Dermis microvascular lymphatic vessel endothelial cell (primary cell): Measurements from ENCODE around the gene UNK. TPM values are rescaled to one million over a fixed set of nuclear protein-coding genes. Genes with fewer than 3 reads are reported as not detected.
"Not testable (repeated sequence)": the region's sequence is repeated elsewhere in the genome, so short reads cannot be mapped to it uniquely, and the experiment has no call there.

Experiments used
- DNase-seq, 2 donors: peaks; one replicate each; pipeline versions ENCODE4 v3.0.0 to v3.0.0-alpha.2; 2010; ENCODE audit warnings: low read depth in 2 of 2
- total RNA-seq: library from RNA; depleted of rRNA; stranded (reverse); fragments of >200 nt; gene quantifications from 2 replicates; pipeline ENCODE4 v1.2.1, GENCODE V29; 2014

Gene UNK
- total RNA-seq, 1 donor from 2014 or later, result 6.3 TPM

GRCh38 chr17:75847614-75848522 lies 63.3 kb downstream of the UNK start:
- no peak for DNase-seq

GRCh38 chr17:75848523-75849278 lies 64.1 kb downstream of the UNK start:
- DNase-seq, result peak; percentile 89 to 96

GRCh38 chr17:75849279-75849646 lies 64.7 kb downstream of the UNK start:
- no peak for DNase-seq

GRCh38 chr17:75849724-75850123 lies 65.1 kb downstream of the UNK start:
- DNase-seq, result peak in 1 of 2 donors; percentile 42

- no peak for DNase-seq
These were observed 66.5 kb downstream of the UNK start for GRCh38 chr17:75850928-75851692.

GRCh38 chr17:75851693-75851991 lies 67.0 kb downstream of the UNK start:
- not testable (repeated sequence) for DNase-seq

GRCh38 chr17:75853433-75853832 lies 68.8 kb downstream of the UNK start:
- peak; percentile 83 to 95 for DNase-seq

- DNase-seq, result peak in 1 of 2 donors; percentile 84
These were observed 69.6 kb downstream of the UNK start for GRCh38 chr17:75854101-75854748.

- DNase-seq, result peak in 1 of 2 donors; percentile 86
These were observed 70.3 kb downstream of the UNK start for GRCh38 chr17:75854881-75855309.

GRCh38 chr17:75855310-75856061 lies 70.9 kb downstream of the UNK start, which contains the start of gene WBP2:
TSS of gene WBP2 (minus strand) at chr17:75855335. CDS start at chr17:75855297, 38 bp downstream.
- DNase-seq, result peak; percentile 100

GRCh38 chr17:75856062-75856756 lies 71.6 kb downstream of the UNK start:
- peak in 1 of 2 donors; percentile 46 for DNase-seq

- DNase-seq, result not testable (repeated sequence)
These were observed 74.8 kb downstream of the UNK start for GRCh38 chr17:75859358-75859757.

- no peak for DNase-seq
These were observed 77.3 kb downstream of the UNK start for GRCh38 chr17:75861927-75862317.

GRCh38 chr17:75864448-75864871 lies 79.9 kb downstream of the UNK start:
- no peak for DNase-seq

GRCh38 chr17:75864887-75865286 lies 80.3 kb downstream of the UNK start:
- DNase-seq, result not testable (repeated sequence)

- DNase-seq, result not testable (repeated sequence)
These were observed 81.0 kb downstream of the UNK start for GRCh38 chr17:75865404-75866188.

GRCh38 chr17:75868730-75869281 lies 84.2 kb downstream of the UNK start:
- DNase-seq, result not testable (repeated sequence)

- peak; percentile 86 to 91 for DNase-seq
These were observed 84.9 kb downstream of the UNK start for GRCh38 chr17:75869282-75870141.
